WTC11 (cell line): Measurements from ENCODE around the gene SNRPD3.

Source experiments
- ESRRA ChIP-seq: sonication (generic); formaldehyde crosslinking; IDR thresholded peaks from 2 replicates; pipeline ENCODE4 v1.8.1; 2022; ENCODE audit warnings: mild to moderate bottlenecking, missing genetic modification reagents, borderline replicate concordance
- RELA ChIP-seq: sonication (generic); formaldehyde crosslinking; IDR thresholded peaks from 2 replicates; pipeline ENCODE4 v1.8.1; 2022; ENCODE audit warnings: missing genetic modification reagents, mild to moderate bottlenecking, borderline replicate concordance
- SMAD4 ChIP-seq: sonication (generic); formaldehyde crosslinking; IDR thresholded peaks from 2 replicates; pipeline ENCODE4 v1.8.0; 2022; ENCODE audit warnings: mild to moderate bottlenecking, missing genetic modification reagents
- TEAD4 ChIP-seq: sonication (generic); formaldehyde crosslinking; IDR thresholded peaks from 2 replicates; pipeline ENCODE4 v1.8.0; 2022; ENCODE audit warnings: mild to moderate bottlenecking, missing genetic modification reagents
- ZNF396 ChIP-seq: fragments of 250-450 bp; sonication (Bioruptor Pico); IDR thresholded peaks from 2 replicates; pipeline ENCODE4 v1.8.0; 2021; ENCODE audit warnings: mild to moderate bottlenecking, moderate library complexity, borderline replicate concordance
- ZNF416 ChIP-seq: fragments of 250-450 bp; sonication (Bioruptor Pico); IDR thresholded peaks from 2 replicates; pipeline ENCODE4 v1.9.0; 2021; ENCODE audit warnings: mild to moderate bottlenecking, inconsistent platforms
- TF ChIP-seq, protein P1 (sequence below): fragments of 200-600 bp; IDR thresholded peaks from 2 replicates; pipeline ENCODE4 v1.8.0; 2022; ENCODE audit warnings: antibody characterized with exemption
- TF ChIP-seq, protein P2 (sequence below): sonication (generic); formaldehyde crosslinking; IDR thresholded peaks from 2 replicates; pipeline ENCODE4 v1.8.0; 2022; ENCODE audit warnings: mild to moderate bottlenecking, missing genetic modification reagents
- TF ChIP-seq, protein P3 (sequence below): sonication (generic); formaldehyde crosslinking; IDR thresholded peaks from 2 replicates; pipeline ENCODE4 v1.8.1; 2022; ENCODE audit warnings: mild to moderate bottlenecking, missing genetic modification reagents, moderate library complexity, borderline replicate concordance
- TF ChIP-seq, protein P4 (sequence below): sonication (generic); formaldehyde crosslinking; IDR thresholded peaks from 2 replicates; pipeline ENCODE4 v1.8.1; 2023; ENCODE audit warnings: mild to moderate bottlenecking, missing genetic modification reagents, moderate library complexity
- TF ChIP-seq, protein P5 (sequence below): sonication (generic); formaldehyde crosslinking; IDR thresholded peaks from 2 replicates; pipeline ENCODE4 v1.8.0; 2022; ENCODE audit warnings: mild to moderate bottlenecking, missing genetic modification reagents
- TF ChIP-seq, protein P6 (sequence below): sonication (generic); formaldehyde crosslinking; IDR thresholded peaks from 2 replicates; pipeline ENCODE4 v1.8.0; 2022; ENCODE audit warnings: mild to moderate bottlenecking, missing genetic modification reagents

DNA sequence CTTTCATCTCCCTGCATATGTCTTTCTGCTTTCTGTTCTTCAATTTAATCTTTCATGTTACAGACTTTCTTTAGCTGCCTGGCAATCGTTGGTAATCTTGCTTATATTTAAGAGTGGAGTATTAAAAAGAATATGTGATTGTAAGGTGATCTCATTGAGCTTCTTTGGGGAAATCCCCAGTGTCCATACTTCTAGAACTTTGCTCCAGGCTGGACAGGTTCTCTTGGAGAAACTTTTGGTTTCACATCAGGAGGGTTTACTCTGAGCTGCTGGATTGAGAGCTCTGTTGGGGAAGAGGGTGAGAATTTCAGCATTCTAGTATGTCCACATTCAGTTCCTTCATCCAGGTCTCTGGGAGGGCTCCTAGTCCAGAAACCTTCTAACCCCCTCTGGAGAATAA, 21.0 kb downstream of the SNRPD3 start:
- TF ChIP-seq, protein P1, sequence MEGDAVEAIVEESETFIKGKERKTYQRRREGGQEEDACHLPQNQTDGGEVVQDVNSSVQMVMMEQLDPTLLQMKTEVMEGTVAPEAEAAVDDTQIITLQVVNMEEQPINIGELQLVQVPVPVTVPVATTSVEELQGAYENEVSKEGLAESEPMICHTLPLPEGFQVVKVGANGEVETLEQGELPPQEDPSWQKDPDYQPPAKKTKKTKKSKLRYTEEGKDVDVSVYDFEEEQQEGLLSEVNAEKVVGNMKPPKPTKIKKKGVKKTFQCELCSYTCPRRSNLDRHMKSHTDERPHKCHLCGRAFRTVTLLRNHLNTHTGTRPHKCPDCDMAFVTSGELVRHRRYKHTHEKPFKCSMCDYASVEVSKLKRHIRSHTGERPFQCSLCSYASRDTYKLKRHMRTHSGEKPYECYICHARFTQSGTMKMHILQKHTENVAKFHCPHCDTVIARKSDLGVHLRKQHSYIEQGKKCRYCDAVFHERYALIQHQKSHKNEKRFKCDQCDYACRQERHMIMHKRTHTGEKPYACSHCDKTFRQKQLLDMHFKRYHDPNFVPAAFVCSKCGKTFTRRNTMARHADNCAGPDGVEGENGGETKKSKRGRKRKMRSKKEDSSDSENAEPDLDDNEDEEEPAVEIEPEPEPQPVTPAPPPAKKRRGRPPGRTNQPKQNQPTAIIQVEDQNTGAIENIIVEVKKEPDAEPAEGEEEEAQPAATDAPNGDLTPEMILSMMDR, result no peak
- TF ChIP-seq TEAD4 (no peak), ZNF396 (CRISPR knock-in tag) (no peak), SMAD4 (CRISPR knock-in tag) (no peak), RELA (CRISPR knock-in tag) (no peak), ESRRA (no peak), ZNF416 (CRISPR knock-in tag) (no peak)
- TF ChIP-seq, protein P2, sequence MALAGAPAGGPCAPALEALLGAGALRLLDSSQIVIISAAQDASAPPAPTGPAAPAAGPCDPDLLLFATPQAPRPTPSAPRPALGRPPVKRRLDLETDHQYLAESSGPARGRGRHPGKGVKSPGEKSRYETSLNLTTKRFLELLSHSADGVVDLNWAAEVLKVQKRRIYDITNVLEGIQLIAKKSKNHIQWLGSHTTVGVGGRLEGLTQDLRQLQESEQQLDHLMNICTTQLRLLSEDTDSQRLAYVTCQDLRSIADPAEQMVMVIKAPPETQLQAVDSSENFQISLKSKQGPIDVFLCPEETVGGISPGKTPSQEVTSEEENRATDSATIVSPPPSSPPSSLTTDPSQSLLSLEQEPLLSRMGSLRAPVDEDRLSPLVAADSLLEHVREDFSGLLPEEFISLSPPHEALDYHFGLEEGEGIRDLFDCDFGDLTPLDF (CRISPR knock-in tag), result no peak
- TF ChIP-seq, protein P3, sequence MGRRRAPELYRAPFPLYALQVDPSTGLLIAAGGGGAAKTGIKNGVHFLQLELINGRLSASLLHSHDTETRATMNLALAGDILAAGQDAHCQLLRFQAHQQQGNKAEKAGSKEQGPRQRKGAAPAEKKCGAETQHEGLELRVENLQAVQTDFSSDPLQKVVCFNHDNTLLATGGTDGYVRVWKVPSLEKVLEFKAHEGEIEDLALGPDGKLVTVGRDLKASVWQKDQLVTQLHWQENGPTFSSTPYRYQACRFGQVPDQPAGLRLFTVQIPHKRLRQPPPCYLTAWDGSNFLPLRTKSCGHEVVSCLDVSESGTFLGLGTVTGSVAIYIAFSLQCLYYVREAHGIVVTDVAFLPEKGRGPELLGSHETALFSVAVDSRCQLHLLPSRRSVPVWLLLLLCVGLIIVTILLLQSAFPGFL (CRISPR knock-in tag), result no peak
- TF ChIP-seq, protein P4, sequence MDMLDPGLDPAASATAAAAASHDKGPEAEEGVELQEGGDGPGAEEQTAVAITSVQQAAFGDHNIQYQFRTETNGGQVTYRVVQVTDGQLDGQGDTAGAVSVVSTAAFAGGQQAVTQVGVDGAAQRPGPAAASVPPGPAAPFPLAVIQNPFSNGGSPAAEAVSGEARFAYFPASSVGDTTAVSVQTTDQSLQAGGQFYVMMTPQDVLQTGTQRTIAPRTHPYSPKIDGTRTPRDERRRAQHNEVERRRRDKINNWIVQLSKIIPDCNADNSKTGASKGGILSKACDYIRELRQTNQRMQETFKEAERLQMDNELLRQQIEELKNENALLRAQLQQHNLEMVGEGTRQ (CRISPR knock-in tag), result no peak
- TF ChIP-seq, protein P5, sequence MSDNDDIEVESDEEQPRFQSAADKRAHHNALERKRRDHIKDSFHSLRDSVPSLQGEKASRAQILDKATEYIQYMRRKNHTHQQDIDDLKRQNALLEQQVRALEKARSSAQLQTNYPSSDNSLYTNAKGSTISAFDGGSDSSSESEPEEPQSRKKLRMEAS (CRISPR knock-in tag), result no peak
- TF ChIP-seq, protein P6, sequence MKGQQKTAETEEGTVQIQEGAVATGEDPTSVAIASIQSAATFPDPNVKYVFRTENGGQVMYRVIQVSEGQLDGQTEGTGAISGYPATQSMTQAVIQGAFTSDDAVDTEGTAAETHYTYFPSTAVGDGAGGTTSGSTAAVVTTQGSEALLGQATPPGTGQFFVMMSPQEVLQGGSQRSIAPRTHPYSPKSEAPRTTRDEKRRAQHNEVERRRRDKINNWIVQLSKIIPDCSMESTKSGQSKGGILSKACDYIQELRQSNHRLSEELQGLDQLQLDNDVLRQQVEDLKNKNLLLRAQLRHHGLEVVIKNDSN (CRISPR knock-in tag), result no peak
